Neural progenitor cell (in vitro differentiated cells): Measurements from ENCODE around the gene POLD3.

Experiments
- CTCF ChIP-seq: fragments of 200-600 bp; sonication (generic); IDR thresholded peaks from 2 replicates; pipeline ENCODE4 v1.5.1; 2017; ENCODE audit warnings: antibody characterized with exemption, mild to moderate bottlenecking
- EZH2 ChIP-seq: fragments of 200-600 bp; sonication (generic); IDR thresholded peaks from 2 replicates; pipeline ENCODE4 v1.6.1; 2017; ENCODE audit warnings: antibody characterized with exemption, mild to moderate bottlenecking, moderate library complexity
- EZH2phosphoT487 ChIP-seq: fragments of 200-600 bp; sonication (generic); IDR thresholded peaks from 2 replicates; pipeline ENCODE4 v1.6.1; 2017; ENCODE audit warnings: antibody characterized with exemption

GRCh38 chr11:74611369-74611861 is 19.0 kb downstream of the POLD3 start:
- peak; percentile 55 for TF ChIP-seq CTCF
- no peak for TF ChIP-seq EZH2
- TF ChIP-seq EZH2phosphoT487 = no peak
